ENCODE results near the gene VARS2. TPM values are rescaled to one million over a fixed set of nuclear protein-coding genes. Genes with fewer than 3 reads are reported as not detected.

The VARS2 gene
- 25.2 and 25.5 TPM in 2 replicates for total RNA-seq (2014; rRNA removed; shearing (Covaris generic))

DNA sequence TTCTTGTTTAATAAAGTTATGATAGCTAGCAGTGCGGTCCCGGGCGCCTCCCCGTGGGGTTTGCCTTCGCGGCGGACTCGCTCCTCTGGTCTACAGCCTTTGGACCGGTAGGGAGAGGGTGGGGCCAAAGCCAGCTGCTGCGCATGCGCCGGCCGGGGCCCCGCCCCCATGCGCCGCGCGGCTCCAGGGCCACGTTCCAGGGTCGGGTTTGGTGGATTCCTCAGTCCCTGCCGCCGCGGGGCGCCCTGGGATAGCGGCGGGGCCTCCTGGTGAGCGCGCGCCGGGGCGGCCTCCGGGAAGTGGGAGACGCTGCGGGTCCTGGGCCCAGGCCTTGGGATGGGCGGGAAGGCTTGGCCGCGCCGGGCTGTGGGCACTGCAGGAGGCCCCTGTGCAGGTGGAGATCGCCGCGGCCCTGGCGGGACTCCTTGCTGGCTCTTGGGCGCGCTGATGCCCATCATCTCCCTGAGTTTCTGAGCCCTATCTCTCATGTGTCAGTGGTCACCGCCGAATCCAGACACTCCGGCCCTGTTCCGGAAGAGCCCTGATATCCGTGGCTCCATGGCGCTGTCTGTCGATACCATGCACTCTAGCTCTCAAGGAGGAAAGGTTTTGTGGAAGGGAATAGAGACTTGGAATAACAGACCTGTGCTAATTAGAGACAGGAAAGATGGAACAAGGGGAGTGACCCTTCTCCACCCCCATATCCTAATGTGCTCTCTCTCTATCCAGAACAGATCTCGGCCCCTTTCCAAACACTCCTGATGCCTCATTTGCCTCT is at the start of gene VARS2:
Gene VARS2 (plus strand): TSS at position 163 of the 778 bp plus-strand sequence. CDS start 599 bp downstream, at position 762.

DNA sequence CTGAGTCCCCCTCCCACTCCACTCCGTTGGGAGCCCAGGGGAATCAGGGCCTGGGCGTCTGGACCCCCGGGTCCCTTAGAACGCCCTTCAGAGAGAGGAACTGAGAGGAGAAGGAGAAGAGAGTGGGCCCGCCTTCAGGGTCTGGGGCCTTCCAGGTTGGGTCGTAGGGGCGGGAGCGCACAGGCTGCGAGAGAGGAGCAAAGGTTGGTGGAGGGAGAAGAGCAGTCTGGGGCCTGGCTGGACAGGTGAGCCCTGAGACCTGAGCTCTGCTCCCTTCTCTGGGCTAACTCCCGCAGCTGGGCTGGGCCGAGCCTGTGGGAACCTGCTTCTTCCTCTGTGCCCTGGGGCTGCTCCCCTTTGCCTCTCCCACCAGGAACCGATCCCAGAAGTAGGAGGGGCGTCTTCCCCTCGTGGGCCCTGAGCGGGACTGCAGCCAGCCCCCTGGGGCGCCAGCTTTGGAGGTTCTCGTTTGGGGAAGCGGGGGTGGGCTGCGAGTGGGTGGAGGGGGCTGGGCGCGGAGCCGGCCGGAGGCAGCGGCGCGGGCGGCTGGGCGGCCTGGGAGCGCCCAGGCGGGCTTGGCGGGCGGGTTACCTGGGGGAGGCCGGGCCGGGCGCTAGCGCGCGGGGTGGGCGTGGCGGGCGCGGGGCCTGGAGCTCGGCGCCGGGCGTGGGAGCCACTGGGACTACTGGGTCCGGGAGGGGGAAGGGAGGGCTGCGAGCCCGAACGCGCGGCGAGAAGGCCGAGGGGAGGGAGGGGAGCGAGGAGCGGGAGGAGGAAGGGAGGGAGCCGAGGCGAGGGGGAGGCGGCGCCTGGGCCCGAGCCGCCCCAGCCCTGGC is 30.1 kb upstream of the VARS2 start, which contains the start of gene DDR1:
Gene DDR1 (plus strand): TSS at position 835 of the 836 bp plus-strand sequence. CDS start 4,211 bp downstream, outside the sequence.

DNA sequence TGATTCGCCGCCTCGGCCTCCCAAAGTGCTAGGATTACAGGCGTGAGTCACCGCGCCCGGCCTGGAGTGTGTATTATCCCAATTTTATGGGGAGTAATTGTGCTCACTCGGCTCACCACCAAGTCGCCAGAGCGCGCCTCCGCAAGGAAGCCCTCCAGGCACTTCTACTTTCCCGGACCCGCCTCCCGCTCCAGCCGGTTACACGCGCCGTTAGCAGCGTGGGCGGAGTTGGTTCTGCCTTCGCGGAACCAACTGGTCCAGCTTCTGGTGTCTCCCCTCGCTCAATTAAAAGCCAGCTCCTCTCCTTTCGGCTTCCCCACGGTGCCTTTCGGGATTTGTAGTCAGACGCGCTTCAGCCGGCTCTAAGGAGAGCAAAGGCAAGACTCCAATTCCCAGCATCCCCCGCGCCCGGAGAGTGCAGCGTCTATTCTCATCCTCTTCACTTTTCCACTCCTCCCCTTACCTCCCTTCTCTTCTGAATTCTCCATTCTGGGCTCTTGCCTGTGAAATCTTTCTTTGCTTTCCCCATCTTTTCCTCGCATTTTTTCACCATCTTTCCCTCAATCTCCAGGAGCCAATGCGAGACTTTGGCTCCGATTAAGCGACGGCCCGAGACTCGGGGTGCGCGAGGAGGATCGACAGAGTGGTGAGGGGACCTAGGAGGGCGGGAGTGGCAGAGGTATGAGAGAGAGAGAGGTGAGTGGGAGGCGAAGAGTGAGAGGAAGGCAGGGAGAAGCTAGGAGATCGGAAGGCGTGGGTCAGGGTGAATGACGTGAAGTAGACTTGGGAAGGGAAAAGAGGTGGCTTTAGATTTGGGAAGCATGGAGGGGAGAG is 6.1 kb upstream of the VARS2 start, which contains the start of gene GTF2H4:
Gene GTF2H4 (plus strand): TSS at position 450 of the 834 bp plus-strand sequence.

DNA sequence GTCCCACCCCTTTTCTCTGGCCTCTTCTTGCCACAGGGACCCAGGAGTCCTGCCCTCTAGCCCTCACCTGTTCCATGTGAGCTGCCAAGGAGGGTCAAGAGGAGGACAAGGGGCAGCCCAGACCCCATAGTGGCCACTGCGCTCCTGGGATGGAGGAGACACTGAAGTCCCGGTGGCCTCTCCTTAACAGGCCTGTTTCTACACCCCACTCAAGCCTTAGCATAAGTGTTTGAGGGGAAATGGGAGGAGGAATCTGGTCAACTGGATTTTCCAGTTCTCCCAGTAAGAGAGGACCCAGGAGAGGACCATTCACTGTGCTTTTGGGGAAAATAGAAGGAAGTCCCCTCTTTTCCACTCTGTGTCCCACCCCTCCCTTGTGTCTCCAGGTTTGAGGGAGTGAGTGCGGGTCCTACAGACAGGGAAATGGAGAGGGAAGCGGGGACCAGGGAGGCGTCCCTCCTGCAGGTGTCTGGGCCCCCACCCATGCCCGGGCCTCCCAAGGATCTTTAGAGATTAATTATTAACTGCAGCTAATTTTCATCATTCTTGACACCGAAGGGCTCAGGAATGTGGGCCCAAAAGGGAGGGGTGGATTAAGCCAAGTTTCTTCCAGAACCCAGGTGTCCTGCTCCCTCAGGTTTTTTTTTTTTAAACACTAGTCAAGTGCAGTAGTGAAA is 18.1 kb downstream of the VARS2 start, which contains the start of gene SFTA2:
Gene SFTA2 (minus strand): TSS at position 202 of the 677 bp plus-strand sequence. CDS start 74 bp downstream, at position 128.

GRCh38 chr6:30940361-30940986 is 26.4 kb downstream of the VARS2 start, which contains the start of gene MUCL3:
Gene MUCL3, plus strand, starts transcription at chr6:30940973. Its CDS starts 27 bp downstream, at chr6:30941000.

Small RNA genes lying within 50 kb of the gene (small RNA-seq; reads per million reads assigned to genes)
- gene RF00019 = not detected

Other genes starting within 250 kb of the VARS2 start
- gene DHX16, start 241.2 kb upstream of the VARS2 start, total RNA-seq (2014; rRNA removed; shearing (Covaris generic)) = 41.0 and 53.8 TPM in 2 replicates
- 43.3 and 52.6 TPM in 2 replicates for gene PPP1R18, start 227.6 kb upstream of the VARS2 start, total RNA-seq (2014; rRNA removed; shearing (Covaris generic))
- gene NRM, start 223.3 kb upstream of the VARS2 start, total RNA-seq (2014; rRNA removed; shearing (Covaris generic)) = 5.7 and 7.7 TPM in 2 replicates
- 7.2 and 10.0 TPM in 2 replicates for gene MDC1, start 197.0 kb upstream of the VARS2 start, total RNA-seq (2014; rRNA removed; shearing (Covaris generic))
- gene TUBB, start 193.9 kb upstream of the VARS2 start, total RNA-seq (2014; rRNA removed; shearing (Covaris generic)) = 662 and 749 TPM in 2 replicates
- gene FLOT1, start 171.6 kb upstream of the VARS2 start, total RNA-seq (2014; rRNA removed; shearing (Covaris generic)) = 72.6 and 83.5 TPM in 2 replicates
- 799 and 821 TPM in 2 replicates for gene IER3, start 169.7 kb upstream of the VARS2 start, total RNA-seq (2014; rRNA removed; shearing (Covaris generic))
- gene DDR1, start 29.7 kb upstream of the VARS2 start, total RNA-seq (2014; rRNA removed; shearing (Covaris generic)) = 67.4 and 78.5 TPM in 2 replicates
- gene GTF2H4, start 6.0 kb upstream of the VARS2 start, total RNA-seq (2014; rRNA removed; shearing (Covaris generic)) = 8.3 and 12.6 TPM in 2 replicates
- not detected in 2 replicates for gene SFTA2, start 17.9 kb downstream of the VARS2 start, total RNA-seq (2014; rRNA removed; shearing (Covaris generic))
- not detected in 2 replicates for gene MUCL3, start 26.7 kb downstream of the VARS2 start, total RNA-seq (2014; rRNA removed; shearing (Covaris generic))
- not detected in 2 replicates for gene MUC21, start 69.5 kb downstream of the VARS2 start, total RNA-seq (2014; rRNA removed; shearing (Covaris generic))
- not detected in 2 replicates for gene MUC22, start 96.2 kb downstream of the VARS2 start, total RNA-seq (2014; rRNA removed; shearing (Covaris generic))
- not detected in 2 replicates for gene C6orf15, start 198.3 kb downstream of the VARS2 start, total RNA-seq (2014; rRNA removed; shearing (Covaris generic))
- 1.1 and 8.5 TPM in 2 replicates for gene PSORS1C1, start 200.6 kb downstream of the VARS2 start, total RNA-seq (2014; rRNA removed; shearing (Covaris generic))
- gene CDSN, start 206.2 kb downstream of the VARS2 start, total RNA-seq (2014; rRNA removed; shearing (Covaris generic)) = not detected in 2 replicates
- not detected in 2 replicates for gene PSORS1C2, start 224.8 kb downstream of the VARS2 start, total RNA-seq (2014; rRNA removed; shearing (Covaris generic))
- 16.3 and 19.2 TPM in 2 replicates for gene CCHCR1, start 243.6 kb downstream of the VARS2 start, total RNA-seq (2014; rRNA removed; shearing (Covaris generic))
- 32.8 and 38.1 TPM in 2 replicates for gene TCF19, start 244.4 kb downstream of the VARS2 start, total RNA-seq (2014; rRNA removed; shearing (Covaris generic))

Measured in A375 (cell line).